HepG2 (cell line): ENCODE measurements around the gene IFT172. TPM values are rescaled to one million over a fixed set of nuclear protein-coding genes. Genes with fewer than 3 reads are reported as not detected.
A peak's percentile ranks its signal among the peaks of the same experiment; 100 is the strongest.

Experiments used
- BORCS8-MEF2B ChIP-seq: sonication (generic); formaldehyde crosslinking; IDR thresholded peaks from 2 replicates; pipeline ENCODE4 v1.8.0; 2022; ENCODE audit warnings: mild to moderate bottlenecking, missing genetic modification reagents
- CREB3 ChIP-seq: sonication (generic); formaldehyde crosslinking; IDR thresholded peaks from 2 replicates; pipeline ENCODE4 v1.5.0; 2020; ENCODE audit warnings: missing genetic modification reagents
- EEA1 ChIP-seq: sonication (generic); formaldehyde crosslinking; IDR thresholded peaks from 2 replicates; pipeline ENCODE4 v1.5.1; 2020; ENCODE audit warnings: mild to moderate bottlenecking, missing genetic modification reagents, borderline replicate concordance
- ELF1 ChIP-seq: sonication (generic); formaldehyde crosslinking; IDR thresholded peaks from 2 replicates; pipeline ENCODE4 v1.4.0; 2020; ENCODE audit warnings: missing genetic modification reagents
- FOXJ3 ChIP-seq: sonication (generic); formaldehyde crosslinking; IDR thresholded peaks from 2 replicates; pipeline ENCODE4 v1.4.0; 2020; ENCODE audit warnings: missing genetic modification reagents, mild to moderate bottlenecking, borderline replicate concordance
- IRX3 ChIP-seq: sonication (generic); formaldehyde crosslinking; IDR thresholded peaks from 2 replicates; pipeline ENCODE4 v1.8.1; 2023; ENCODE audit warnings: mild to moderate bottlenecking, low read depth, missing genetic modification reagents, borderline replicate concordance
- MEF2D ChIP-seq: sonication (generic); formaldehyde crosslinking; IDR thresholded peaks from 2 replicates; pipeline ENCODE4 v1.5.1; 2020; ENCODE audit warnings: mild to moderate bottlenecking, missing genetic modification reagents
- NR2F1 ChIP-seq, 2 experiments: fragments of 450-650 bp in 1 of 2; formaldehyde crosslinking in 1 of 2; IDR thresholded peaks; 2 replicates each; pipeline versions ENCODE4 v1.5.0 to v1.6.1; 2016 to 2020; ENCODE audit warnings: mild to moderate bottlenecking in 1 of 2, missing compliant biosample characterization in 1 of 2, missing genetic modification reagents in 1 of 2, moderate library complexity in 1 of 2
- POLR2AphosphoS5 ChIP-seq: IDR thresholded peaks from 2 replicates; pipeline ENCODE4 v1.6.1; 2012; ENCODE audit warnings: low read depth, low read length
- RXRB ChIP-seq: IDR thresholded peaks from 2 replicates; pipeline ENCODE4 v1.6.1; 2016; ENCODE audit warnings: borderline replicate concordance, missing genetic modification reagents, missing compliant biosample characterization
- SUZ12 ChIP-seq: fragments of 150-350 bp; IDR thresholded peaks from 2 replicates; pipeline ENCODE4 v1.6.1; 2014; ENCODE audit warnings: low read depth, low read length
- SYNCRIP ChIP-seq: fragments of 200-400 bp; formaldehyde crosslinking; IDR thresholded peaks from 2 replicates; pipeline ENCODE4 v1.6.1; 2018; ENCODE audit warnings: mild to moderate bottlenecking, low read depth, low read length; ENCODE audit not compliant: insufficient read depth
- ZFP36L2 ChIP-seq: sonication (generic); formaldehyde crosslinking; IDR thresholded peaks from 2 replicates; pipeline ENCODE4 v1.4.0; 2020; ENCODE audit warnings: missing genetic modification reagents
- ZNF12 ChIP-seq: sonication (generic); formaldehyde crosslinking; IDR thresholded peaks from 2 replicates; pipeline ENCODE4 v1.5.0; 2020; ENCODE audit warnings: missing genetic modification reagents
- ZNF33A ChIP-seq: sonication (generic); formaldehyde crosslinking; IDR thresholded peaks from 2 replicates; pipeline ENCODE4 v1.5.1; 2020; ENCODE audit warnings: missing genetic modification reagents, mild to moderate bottlenecking, moderate library complexity, borderline replicate concordance
- polyA plus RNA-seq, 8 experiments: library from polyadenylated mRNA; depleted of rRNA in 3 of 8; stranded (reverse) in 7 of 8; unstranded in 1 of 8; fragments of >200 nt; fragmentation: Illumina TruSeq in 4 of 8; extraction: Trizol in 4 of 8; gene quantifications; 2 replicates each; pipeline versions ENCODE4 v1.2.1 to v1.2.3, GENCODE V29; 2011 to 2016; ENCODE audit warnings: low read depth in 4 of 8, missing spikeins in 1 of 8, mixed read lengths in 1 of 8; ENCODE audit not compliant: insufficient read depth in 1 of 8
- total RNA-seq, 5 experiments: library from RNA; depleted of rRNA; stranded (reverse); fragments of >200 nt; fragmentation: Illumina TruSeq; extraction: Trizol; gene quantifications; 2 replicates each; pipeline ENCODE4 v1.2.3, GENCODE V29; 2016; ENCODE audit warnings: low read depth in 1 of 5
- TF ChIP-seq, protein P1 (sequence below): sonication (generic); formaldehyde crosslinking; IDR thresholded peaks from 2 replicates; pipeline ENCODE4 v1.8.0; 2022; ENCODE audit warnings: mild to moderate bottlenecking, missing genetic modification reagents, borderline replicate concordance
- TF ChIP-seq, protein P2 (sequence below): IDR thresholded peaks from 2 replicates; pipeline ENCODE4 v1.6.1; 2016; ENCODE audit warnings: low read depth
- TF ChIP-seq, protein P3 (sequence below): sonication (generic); formaldehyde crosslinking; IDR thresholded peaks from 2 replicates; pipeline ENCODE4 v1.4.0; 2020; ENCODE audit warnings: missing genetic modification reagents, borderline replicate concordance
- TF ChIP-seq, protein P4 (sequence below): sonication (generic); formaldehyde crosslinking; IDR thresholded peaks from 2 replicates; pipeline ENCODE4 v1.8.1; 2023; ENCODE audit warnings: mild to moderate bottlenecking, missing genetic modification reagents

The IFT172 gene
- total and polyA plus RNA-seq, 2 of the 13 experiments (the other 11 are each of a cell fraction or from before 2014, with no cell fraction given), result 21.6 to 35.7 TPM

DNA sequence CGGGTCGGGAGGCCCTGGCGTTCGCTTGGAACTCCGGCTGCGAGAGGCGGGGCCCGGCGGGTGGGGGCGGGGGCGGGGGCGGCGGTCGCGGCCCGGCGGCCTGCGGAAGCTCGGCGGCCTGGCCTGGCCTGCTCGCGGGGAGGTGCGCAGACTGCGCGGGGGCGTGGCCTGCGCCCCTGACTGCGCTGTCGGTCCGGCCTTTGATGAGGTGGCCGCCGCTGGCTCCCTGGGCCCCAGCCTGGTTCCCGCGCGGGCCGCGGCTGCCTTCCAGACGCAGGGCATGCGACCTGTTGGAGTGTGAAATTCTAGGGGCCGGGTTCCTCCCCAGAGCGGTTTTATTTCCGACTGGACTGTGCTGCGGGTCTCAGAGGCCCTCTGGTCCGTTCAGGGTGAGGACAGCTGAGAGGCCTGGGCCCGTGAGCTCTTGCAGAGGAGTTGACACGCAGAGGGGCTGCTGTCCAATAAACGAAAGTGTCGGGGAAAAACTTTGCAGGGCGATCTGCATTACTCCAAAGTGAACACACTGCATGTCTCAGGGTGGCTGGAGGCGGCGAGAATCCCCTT, 60.5 kb downstream of the IFT172 start (continued):
- TF ChIP-seq, protein P1, sequence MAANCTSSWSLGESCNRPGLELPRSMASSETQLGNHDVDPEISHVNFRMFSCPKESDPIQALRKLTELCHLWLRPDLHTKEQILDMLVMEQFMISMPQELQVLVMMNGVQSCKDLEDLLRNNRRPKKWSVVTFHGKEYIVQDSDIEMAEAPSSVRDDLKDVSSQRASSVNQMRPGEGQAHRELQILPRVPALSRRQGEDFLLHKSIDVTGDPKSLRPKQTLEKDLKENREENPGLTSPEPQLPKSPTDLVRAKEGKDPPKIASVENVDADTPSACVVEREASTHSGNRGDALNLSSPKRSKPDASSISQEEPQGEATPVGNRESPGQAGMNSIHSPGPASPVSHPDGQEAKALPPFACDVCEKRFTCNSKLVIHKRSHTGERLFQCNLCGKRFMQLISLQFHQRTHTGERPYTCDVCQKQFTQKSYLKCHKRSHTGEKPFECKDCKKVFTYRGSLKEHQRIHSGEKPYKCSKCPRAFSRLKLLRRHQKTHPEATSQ, result no peak
- TF ChIP-seq SYNCRIP, result no peak
- TF ChIP-seq POLR2AphosphoS5, result peak; percentile 54; the same call in 1 of the 2 replicates
- TF ChIP-seq BORCS8-MEF2B (CRISPR knock-in tag), result peak; percentile 68
- TF ChIP-seq MEF2D (CRISPR knock-in tag), result no peak
- no peak for TF ChIP-seq SUZ12
- no peak for TF ChIP-seq ZNF12 (CRISPR knock-in tag)
- TF ChIP-seq ZFP36L2 (CRISPR knock-in tag), result no peak
- TF ChIP-seq RXRB (CRISPR knock-in tag), result peak; percentile 18; the same call in 1 of the 2 replicates
- TF ChIP-seq, protein P2, sequence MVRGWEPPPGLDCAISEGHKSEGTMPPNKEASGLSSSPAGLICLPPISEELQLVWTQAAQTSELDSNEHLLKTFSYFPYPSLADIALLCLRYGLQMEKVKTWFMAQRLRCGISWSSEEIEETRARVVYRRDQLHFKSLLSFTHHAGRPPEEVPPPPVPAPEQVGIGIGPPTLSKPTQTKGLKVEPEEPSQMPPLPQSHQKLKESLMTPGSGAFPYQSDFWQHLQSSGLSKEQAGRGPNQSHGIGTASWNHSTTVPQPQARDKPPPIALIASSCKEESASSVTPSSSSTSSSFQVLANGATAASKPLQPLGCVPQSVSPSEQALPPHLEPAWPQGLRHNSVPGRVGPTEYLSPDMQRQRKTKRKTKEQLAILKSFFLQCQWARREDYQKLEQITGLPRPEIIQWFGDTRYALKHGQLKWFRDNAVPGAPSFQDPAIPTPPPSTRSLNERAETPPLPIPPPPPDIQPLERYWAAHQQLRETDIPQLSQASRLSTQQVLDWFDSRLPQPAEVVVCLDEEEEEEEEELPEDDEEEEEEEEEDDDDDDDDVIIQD (CRISPR knock-in tag), result no peak
- peak in 1 of 2 experiments; percentile 50; a peak in 2 of 4 replicates for TF ChIP-seq NR2F1 (CRISPR knock-in tag; IDR thresholded peaks at IDR 0.05)
- no peak for TF ChIP-seq FOXJ3 (CRISPR knock-in tag)
- no peak for TF ChIP-seq EEA1 (CRISPR knock-in tag)
- TF ChIP-seq IRX3 (CRISPR knock-in tag), result no peak
- TF ChIP-seq, protein P3, sequence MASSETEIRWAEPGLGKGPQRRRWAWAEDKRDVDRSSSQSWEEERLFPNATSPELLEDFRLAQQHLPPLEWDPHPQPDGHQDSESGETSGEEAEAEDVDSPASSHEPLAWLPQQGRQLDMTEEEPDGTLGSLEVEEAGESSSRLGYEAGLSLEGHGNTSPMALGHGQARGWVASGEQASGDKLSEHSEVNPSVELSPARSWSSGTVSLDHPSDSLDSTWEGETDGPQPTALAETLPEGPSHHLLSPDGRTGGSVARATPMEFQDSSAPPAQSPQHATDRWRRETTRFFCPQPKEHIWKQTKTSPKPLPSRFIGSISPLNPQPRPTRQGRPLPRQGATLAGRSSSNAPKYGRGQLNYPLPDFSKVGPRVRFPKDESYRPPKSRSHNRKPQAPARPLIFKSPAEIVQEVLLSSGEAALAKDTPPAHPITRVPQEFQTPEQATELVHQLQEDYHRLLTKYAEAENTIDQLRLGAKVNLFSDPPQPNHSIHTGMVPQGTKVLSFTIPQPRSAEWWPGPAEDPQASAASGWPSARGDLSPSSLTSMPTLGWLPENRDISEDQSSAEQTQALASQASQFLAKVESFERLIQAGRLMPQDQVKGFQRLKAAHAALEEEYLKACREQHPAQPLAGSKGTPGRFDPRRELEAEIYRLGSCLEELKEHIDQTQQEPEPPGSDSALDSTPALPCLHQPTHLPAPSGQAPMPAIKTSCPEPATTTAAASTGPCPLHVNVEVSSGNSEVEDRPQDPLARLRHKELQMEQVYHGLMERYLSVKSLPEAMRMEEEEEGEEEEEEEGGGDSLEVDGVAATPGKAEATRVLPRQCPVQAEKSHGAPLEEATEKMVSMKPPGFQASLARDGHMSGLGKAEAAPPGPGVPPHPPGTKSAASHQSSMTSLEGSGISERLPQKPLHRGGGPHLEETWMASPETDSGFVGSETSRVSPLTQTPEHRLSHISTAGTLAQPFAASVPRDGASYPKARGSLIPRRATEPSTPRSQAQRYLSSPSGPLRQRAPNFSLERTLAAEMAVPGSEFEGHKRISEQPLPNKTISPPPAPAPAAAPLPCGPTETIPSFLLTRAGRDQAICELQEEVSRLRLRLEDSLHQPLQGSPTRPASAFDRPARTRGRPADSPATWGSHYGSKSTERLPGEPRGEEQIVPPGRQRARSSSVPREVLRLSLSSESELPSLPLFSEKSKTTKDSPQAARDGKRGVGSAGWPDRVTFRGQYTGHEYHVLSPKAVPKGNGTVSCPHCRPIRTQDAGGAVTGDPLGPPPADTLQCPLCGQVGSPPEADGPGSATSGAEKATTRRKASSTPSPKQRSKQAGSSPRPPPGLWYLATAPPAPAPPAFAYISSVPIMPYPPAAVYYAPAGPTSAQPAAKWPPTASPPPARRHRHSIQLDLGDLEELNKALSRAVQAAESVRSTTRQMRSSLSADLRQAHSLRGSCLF (CRISPR knock-in tag), result peak; percentile 65; the same call in 1 of the 2 replicates
- no peak for TF ChIP-seq ZNF33A (CRISPR knock-in tag)
- TF ChIP-seq ELF1 (CRISPR knock-in tag), result no peak
- peak; percentile 92 for TF ChIP-seq CREB3 (CRISPR knock-in tag)
- TF ChIP-seq, protein P4, sequence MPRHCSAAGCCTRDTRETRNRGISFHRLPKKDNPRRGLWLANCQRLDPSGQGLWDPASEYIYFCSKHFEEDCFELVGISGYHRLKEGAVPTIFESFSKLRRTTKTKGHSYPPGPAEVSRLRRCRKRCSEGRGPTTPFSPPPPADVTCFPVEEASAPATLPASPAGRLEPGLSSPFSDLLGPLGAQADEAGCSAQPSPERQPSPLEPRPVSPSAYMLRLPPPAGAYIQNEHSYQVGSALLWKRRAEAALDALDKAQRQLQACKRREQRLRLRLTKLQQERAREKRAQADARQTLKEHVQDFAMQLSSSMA (CRISPR knock-in tag), result no peak
